Jurkat, Clone E6-1 (cell line): ENCODE results near the gene TMEM81.

Source experiments
- DNase-seq: peaks from one replicate; pipeline ENCODE4 v3.0.0-alpha.2; 2011; ENCODE audit warnings: low read depth, low spot score
- H3K4me3 ChIP-seq: 2 replicates; pipeline ENCODE4 v1.5.1; 2011; ENCODE audit warnings: mild to moderate bottlenecking, low read length, control low read depth, moderate library complexity

TMEM81 gene

DNA sequence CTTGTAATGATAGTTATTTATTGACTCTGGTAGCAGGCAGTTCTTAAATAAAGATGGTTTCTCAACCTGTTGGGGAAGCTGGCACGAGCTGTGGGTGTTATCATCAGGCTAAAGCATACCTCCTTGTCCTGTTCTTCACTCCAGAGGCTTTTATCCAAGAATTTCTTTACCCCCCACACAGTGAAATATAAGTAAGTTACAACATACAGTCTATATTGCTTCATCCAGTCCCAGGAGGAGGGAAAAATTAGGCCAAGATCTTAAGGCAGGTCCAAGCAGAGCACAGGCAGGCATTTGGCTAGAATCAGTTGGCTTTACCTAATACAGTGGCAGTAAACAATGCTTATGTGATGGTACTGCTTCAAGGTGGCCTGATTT is 6.3 kb downstream of the TMEM81 start:
- DNase-seq, result no peak
- no peak overlapping the region for H3K4me3 ChIP-seq

GRCh38 chr1:205077158-205077933 is 6.9 kb downstream of the TMEM81 start:
- no peak overlapping the region for H3K4me3 ChIP-seq
- no peak for DNase-seq

DNA sequence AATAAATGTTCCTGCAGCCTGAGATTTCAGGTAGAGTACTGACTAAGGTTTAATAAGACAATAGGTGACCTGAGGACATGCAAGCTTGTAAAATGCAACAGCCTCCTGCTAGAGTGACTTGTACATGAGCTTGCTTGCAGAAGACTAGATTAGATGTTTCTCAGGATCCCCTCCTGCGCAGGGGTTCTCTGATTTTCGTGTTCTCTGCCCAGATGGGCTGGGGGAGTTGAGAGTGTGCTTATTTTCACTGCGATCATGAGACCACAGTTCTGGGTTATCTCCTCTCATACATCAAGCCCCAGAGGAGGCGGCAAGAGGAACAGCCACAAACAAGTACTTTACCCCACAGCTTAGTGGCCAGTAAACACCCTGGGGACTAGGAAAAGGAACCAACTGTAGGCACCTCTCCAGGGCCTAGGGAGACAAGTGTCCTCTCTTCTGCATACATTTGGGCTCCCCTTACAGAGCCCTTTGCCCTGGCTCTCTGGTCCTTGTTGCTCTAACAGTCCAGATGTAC is 8.0 kb downstream of the TMEM81 start:
- no peak for DNase-seq
- no peak overlapping the region for H3K4me3 ChIP-seq

GRCh38 chr1:205075642-205076155 is 8.6 kb downstream of the TMEM81 start:
- no peak for DNase-seq
- no peak overlapping the region for H3K4me3 ChIP-seq

DNA sequence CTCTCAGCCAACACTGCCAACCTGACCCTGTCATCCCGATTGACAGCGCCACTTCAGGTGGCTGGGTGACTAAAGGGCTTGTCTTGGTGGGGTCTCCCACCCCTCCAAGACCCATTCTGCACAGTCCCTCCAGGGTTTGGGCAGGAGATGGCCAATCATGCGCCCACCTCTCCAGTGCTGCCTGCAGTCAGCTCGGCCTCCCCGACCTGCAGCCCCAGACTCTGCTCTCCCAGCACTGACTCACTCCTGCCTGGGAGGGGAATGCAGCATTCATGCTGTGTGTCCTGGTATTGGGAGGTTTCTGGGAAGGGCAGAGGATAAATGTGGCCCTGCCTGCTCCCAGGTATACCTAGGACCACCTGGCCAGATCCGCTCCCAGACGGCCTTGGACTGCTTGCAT is 9.7 kb downstream of the TMEM81 start:
- H3K4me3 ChIP-seq, result no peak overlapping the region
- no peak for DNase-seq

GRCh38 chr1:205074084-205074483 is 10.2 kb downstream of the TMEM81 start:
- no peak overlapping the region for H3K4me3 ChIP-seq
- no peak for DNase-seq

DNA sequence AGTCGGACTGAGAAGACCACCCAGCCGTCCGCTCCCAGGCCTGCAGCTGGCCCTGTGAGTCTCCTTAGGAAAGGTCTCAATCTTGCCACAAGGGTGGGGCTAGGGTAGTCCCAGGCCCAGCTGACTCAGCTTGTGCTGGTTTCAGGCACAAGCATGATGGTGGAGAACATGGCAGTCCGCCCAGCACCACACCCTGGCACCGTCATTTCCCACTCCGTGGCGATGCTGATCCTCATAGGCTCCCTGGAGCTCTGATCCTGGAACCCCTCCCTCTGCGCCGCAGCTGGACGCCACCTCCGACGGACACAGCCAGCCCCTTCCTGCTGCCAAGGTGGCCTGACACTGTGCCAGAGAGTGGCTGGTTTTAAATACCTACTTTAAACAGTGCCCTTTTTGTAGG is 10.7 kb downstream of the TMEM81 start:
- DNase-seq, result no peak
- H3K4me3 ChIP-seq, result no peak overlapping the region

DNA sequence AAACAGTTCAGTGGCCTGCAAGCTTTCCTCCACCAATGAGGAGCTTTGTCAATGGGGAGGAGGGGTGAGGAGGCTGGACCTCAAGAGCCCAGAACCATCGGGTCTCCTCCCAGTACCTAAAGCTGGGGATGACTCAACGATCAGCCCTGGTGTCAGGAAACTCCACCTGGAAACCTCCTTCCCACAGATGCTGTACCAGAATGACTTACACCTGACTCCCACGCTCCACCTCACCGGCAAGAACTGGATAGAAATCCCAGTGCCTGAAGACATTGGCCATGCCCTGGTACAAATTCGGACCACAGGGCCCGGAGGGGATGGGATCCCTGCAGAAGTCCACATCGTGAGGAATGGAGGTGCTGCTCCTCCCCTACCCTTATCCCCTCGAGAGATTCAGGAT is 11.4 kb downstream of the TMEM81 start:
- no peak for DNase-seq
- no peak overlapping the region for H3K4me3 ChIP-seq

- H3K4me3 ChIP-seq, result no peak overlapping the region
- DNase-seq, result no peak
Observed at GRCh38 chr1:205072286-205072685, 12.0 kb downstream of the TMEM81 start.

- no peak for DNase-seq
Observed at GRCh38 chr1:205071801-205072200, 12.5 kb downstream of the TMEM81 start.

GRCh38 chr1:205071028-205071409 is 13.2 kb downstream of the TMEM81 start:
- H3K4me3 ChIP-seq, result no peak overlapping the region
- DNase-seq, result no peak

More at GRCh38 chr1:205071801-205072200, 12.5 kb downstream of the TMEM81 start:
- no peak overlapping the region for H3K4me3 ChIP-seq

DNA sequence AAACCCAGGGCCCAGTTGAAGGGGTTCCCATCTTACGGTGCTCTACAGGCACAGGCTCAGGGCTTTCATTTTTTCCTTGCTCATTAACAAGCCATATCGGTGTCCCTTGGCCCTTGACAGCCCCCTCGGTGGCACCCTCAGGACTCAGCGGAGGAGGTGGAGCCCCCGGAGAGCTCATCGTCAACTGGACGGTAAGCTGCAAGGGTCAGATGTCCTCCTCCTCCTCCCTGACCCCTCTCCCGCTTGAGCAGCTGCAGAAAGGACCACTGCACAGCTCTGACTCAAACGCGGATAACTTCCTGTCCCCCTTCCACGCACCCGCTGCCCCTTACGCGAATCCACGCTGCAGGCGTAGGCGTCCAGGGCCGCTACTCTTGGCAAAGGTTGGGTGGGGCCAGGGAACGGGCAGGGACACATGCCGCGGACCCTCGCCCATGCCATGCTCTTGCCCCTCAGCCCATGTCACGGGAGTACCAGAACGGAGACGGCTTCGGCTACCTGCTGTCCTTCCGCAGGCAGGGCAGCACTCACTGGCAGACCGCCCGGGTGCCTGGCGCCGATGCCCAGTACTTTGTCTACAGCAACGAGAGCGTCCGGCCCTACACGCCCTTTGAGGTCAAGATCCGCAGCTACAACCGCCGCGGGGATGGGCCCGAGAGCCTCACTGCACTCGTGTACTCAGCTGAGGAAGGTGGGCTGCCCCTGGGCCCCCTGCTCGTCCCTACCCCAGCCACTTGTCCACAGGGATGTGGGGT is 14.7 kb downstream of the TMEM81 start:
- DNase-seq, result no peak
- no peak overlapping the region for H3K4me3 ChIP-seq

- H3K4me3 ChIP-seq, result no peak overlapping the region
- DNase-seq, result no peak
Observed at GRCh38 chr1:205068457-205069040, 15.7 kb downstream of the TMEM81 start.

DNA sequence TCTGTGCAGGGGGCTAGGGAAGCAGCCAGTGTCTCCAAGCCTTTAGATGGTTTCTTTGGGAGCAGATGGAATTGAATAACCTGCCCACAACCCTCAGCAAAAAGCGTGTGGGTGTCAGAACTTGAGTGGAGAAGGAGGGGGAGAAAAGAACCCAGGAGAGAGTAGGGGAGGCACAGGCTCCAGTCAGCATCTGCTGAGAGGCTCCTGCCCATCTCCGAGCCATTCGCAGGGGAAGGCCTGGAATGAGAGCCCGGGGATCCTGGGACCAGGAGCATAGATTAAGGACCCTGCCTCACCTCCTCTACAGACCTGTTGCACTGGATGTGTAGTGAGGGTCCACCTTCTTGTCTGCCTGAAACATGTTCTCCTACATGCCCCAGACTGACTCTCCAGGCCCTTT is 16.3 kb downstream of the TMEM81 start:
- no peak for DNase-seq

GRCh38 chr1:205067031-205067430 is 17.2 kb downstream of the TMEM81 start:
- no peak for DNase-seq
- H3K4me3 ChIP-seq, result no peak overlapping the region

More for the DNA sequence above, 16.3 kb downstream of the TMEM81 start:
- H3K4me3 ChIP-seq, result no peak overlapping the region

DNA sequence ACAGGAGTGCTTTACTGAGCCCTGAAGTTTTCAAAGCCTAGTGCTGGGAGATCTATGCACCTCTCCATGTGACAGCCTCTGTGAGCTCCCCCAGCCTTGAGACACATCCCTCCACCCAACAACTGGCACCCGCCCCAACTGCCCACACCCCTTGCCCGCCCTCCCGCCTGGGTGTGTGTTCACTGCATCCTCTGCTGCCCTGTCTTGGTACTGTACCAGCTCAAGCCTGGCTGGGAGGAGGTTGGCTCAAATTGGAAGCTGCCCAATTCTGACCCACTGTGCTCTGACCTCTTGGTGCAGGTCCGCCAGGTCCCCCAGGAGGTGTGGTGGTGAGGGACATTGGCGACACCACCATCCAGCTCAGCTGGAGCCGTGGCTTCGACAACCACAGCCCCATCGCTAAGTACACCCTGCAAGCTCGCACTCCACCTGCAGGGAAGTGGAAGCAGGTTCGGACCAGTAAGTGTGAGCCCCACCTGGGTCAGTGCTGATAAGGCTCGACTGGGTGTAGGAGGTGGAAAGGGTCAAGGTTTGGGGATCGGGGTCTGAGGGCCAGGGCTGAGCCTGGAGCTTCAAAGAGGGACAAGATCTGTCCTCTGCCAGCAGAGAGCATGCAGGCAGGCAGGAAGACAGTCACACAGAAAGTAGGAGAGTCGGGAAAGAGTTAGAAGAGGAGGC is 18.0 kb downstream of the TMEM81 start:
- no peak overlapping the region for H3K4me3 ChIP-seq
- DNase-seq, result no peak

DNA sequence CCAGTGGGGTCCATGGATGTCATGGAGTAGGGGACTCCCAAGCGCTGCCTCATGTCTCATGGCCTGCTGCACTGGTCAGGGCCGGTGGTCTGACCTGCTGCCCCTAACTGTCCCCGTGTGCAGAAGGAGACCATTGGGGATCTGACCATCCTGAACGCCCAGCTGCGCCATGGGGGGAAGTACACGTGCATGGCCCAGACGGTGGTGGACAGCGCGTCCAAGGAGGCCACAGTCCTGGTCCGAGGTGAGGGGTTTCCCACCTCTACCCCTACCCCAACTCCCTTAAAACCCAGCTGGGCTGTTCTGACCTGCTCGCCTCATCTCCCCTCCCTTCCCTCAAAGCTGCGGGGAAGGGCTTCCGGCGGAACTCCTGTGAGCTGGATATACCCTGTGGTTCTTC is 18.6 kb downstream of the TMEM81 start:
- H3K4me3 ChIP-seq, result no peak overlapping the region
- DNase-seq, result no peak

- no peak overlapping the region for H3K4me3 ChIP-seq
- no peak for DNase-seq
Observed at GRCh38 chr1:205064741-205065316, 19.4 kb downstream of the TMEM81 start.

DNA sequence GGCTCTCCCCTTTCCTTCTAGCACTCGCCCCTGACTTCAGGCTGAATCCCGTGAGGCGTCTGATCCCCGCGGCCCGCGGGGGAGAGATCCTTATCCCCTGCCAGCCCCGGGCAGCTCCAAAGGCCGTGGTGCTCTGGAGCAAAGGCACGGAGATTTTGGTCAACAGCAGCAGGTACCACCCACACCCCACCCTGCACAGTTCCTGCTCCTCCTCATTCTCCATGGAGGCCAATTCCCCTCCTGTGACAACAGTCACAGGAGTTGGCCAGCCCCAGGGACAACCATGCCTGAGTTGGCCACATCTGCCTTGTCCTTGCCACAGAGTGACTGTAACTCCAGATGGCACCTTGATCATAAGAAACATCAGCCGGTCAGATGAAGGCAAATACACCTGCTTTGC is 20.0 kb downstream of the TMEM81 start:
- no peak for DNase-seq
- H3K4me3 ChIP-seq, result no peak overlapping the region
